Stimulated activated naive B cell treated with anti-CD40 and anti-IgM and Interleukin-4, amounts not matched to agents 10 μg/mL and 1 μg/mL and 100 μg/mL, for 72 hours (primary cell): Measurements from ENCODE around the gene SPDYE3.
A peak's percentile ranks its signal among the peaks of the same experiment; 100 is the strongest.
"Not testable (repeated sequence)": the region's sequence is repeated elsewhere in the genome, so short reads cannot be mapped to it uniquely, and the experiment has no call there.

ENCODE experiments used
- ATAC-seq, 2 donors: fragments of 150-1000 bp; cut with Tn5 transposase; replicated peaks; 2 replicates each; pipeline ENCODE4 v1.10.0; 2021; ENCODE audit warnings: moderate library complexity in 1 of 2
- DNase-seq: peaks from one replicate; pipeline ENCODE4 v3.0.0; 2021
- H3K27ac Mint-ChIP-seq: one replicate; pipeline ENCODE4 v1.8.0; 2022; ENCODE audit warnings: mild to moderate bottlenecking, mixed read lengths
- H3K27me3 Mint-ChIP-seq, 2 donors: one replicate each; pipeline ENCODE4 v1.8.0; 2022; ENCODE audit warnings: mixed read lengths in 2 of 2
- H3K36me3 Mint-ChIP-seq, 2 donors: one replicate each; pipeline ENCODE4 v1.8.0; 2022; ENCODE audit warnings: mixed read lengths in 2 of 2, mild to moderate bottlenecking in 1 of 2
- H3K4me1 Mint-ChIP-seq, 2 donors: one replicate each; pipeline ENCODE4 v1.8.0; 2022; ENCODE audit warnings: mixed read lengths in 2 of 2, mild to moderate bottlenecking in 1 of 2
- H3K4me3 Mint-ChIP-seq, 2 donors: one replicate each; pipeline ENCODE4 v1.8.0; 2022; ENCODE audit warnings: mild to moderate bottlenecking in 2 of 2, mixed read lengths in 2 of 2, moderate library complexity in 1 of 2
- H3K9me3 Mint-ChIP-seq, 2 donors: one replicate each; pipeline ENCODE4 v1.8.0; 2022; ENCODE audit warnings: mixed read lengths in 2 of 2, mild to moderate bottlenecking in 1 of 2

Gene SPDYE3

DNA sequence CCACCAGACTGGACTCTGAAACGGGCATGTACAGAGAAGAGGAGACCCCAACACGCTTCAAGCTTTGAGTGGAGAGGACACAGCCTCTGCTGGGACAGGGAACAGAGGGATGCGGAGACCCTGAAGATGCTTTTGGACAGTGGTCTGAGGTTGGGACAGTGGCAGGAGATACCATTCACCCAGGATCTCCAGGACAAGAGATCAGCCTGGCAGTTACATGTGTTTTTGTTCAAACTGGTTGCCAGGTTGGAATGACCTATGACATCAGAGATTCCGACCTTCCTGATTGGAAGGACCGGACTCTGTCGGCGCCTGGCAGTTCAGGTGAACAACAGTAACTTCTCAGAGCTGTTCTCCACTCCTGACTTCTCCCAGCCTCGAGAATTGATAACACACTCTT, at the start of gene SPDYE3:
SPDYE3 (plus strand) TSS at position 301 of the 400 bp plus-strand sequence. CDS start 184 bp downstream, outside the sequence.
- not testable (repeated sequence) for ATAC-seq, H3K27me3 Mint-ChIP-seq

GRCh38 chr7:100259984-100260383, 47.5 kb upstream of the SPDYE3 start:
- not testable (repeated sequence) for ATAC-seq, H3K27ac Mint-ChIP-seq, H3K27me3 Mint-ChIP-seq, H3K4me3 Mint-ChIP-seq, H3K4me1 Mint-ChIP-seq, H3K36me3 Mint-ChIP-seq, DNase-seq, H3K9me3 Mint-ChIP-seq

More for the DNA sequence above, at the start of gene SPDYE3:
- not testable (repeated sequence) for DNase-seq, H3K9me3 Mint-ChIP-seq, H3K4me1 Mint-ChIP-seq, H3K4me3 Mint-ChIP-seq
- Mint-ChIP-seq H3K27ac (peak within 1 kb of the TSS; percentile 47), H3K36me3 (peaks cover 11 to 13% of the 10 kb centered on the region in 2 donors)

- not testable (repeated sequence) for H3K4me3 Mint-ChIP-seq, H3K36me3 Mint-ChIP-seq
- H3K4me1 Mint-ChIP-seq: peaks cover 9 to 15% of the 10 kb centered on the region in 2 donors
Measured at GRCh38 chr7:100262896-100263295, 44.6 kb upstream of the SPDYE3 start.

GRCh38 chr7:100264223-100264622, 43.3 kb upstream of the SPDYE3 start:
- peaks cover 9 to 15% of the 10 kb centered on the region in 2 donors for H3K4me1 Mint-ChIP-seq
- not testable (repeated sequence) for DNase-seq, H3K9me3 Mint-ChIP-seq, H3K27me3 Mint-ChIP-seq, H3K27ac Mint-ChIP-seq, H3K4me3 Mint-ChIP-seq, ATAC-seq, H3K36me3 Mint-ChIP-seq

More at GRCh38 chr7:100262896-100263295, 44.6 kb upstream of the SPDYE3 start:
- not testable (repeated sequence) for DNase-seq, ATAC-seq, H3K27me3 Mint-ChIP-seq, H3K9me3 Mint-ChIP-seq, H3K27ac Mint-ChIP-seq

GRCh38 chr7:100264669-100265165, 42.8 kb upstream of the SPDYE3 start:
- not testable (repeated sequence) for DNase-seq, H3K9me3 Mint-ChIP-seq, ATAC-seq, H3K4me3 Mint-ChIP-seq, H3K27me3 Mint-ChIP-seq, H3K27ac Mint-ChIP-seq, H3K36me3 Mint-ChIP-seq
- peaks cover 9 to 19% of the 10 kb centered on the region in 2 donors for H3K4me1 Mint-ChIP-seq

- not testable (repeated sequence) for ATAC-seq, H3K36me3 Mint-ChIP-seq, H3K9me3 Mint-ChIP-seq, H3K4me3 Mint-ChIP-seq, DNase-seq, H3K27me3 Mint-ChIP-seq, H3K27ac Mint-ChIP-seq
- peaks cover 14 to 30% of the 10 kb centered on the region in 2 donors for H3K4me1 Mint-ChIP-seq
Measured at GRCh38 chr7:100265851-100266250, 41.7 kb upstream of the SPDYE3 start.

GRCh38 chr7:100266576-100267354, 40.7 kb upstream of the SPDYE3 start:
- no peaks in the 10 kb centered on the region for H3K27me3 Mint-ChIP-seq
- H3K9me3 Mint-ChIP-seq: no peaks in the 10 kb centered on the region
- H3K4me3 Mint-ChIP-seq: no peak overlapping the region
- H3K27ac Mint-ChIP-seq: peak overlapping the region; percentile 66
- DNase-seq: no peak
- ATAC-seq: peak; percentile 19 to 36
- H3K4me1 Mint-ChIP-seq: peaks cover 19 to 35% of the 10 kb centered on the region in 2 donors
- peaks cover 0 to 6% of the 10 kb centered on the region in 2 donors for H3K36me3 Mint-ChIP-seq

DNA sequence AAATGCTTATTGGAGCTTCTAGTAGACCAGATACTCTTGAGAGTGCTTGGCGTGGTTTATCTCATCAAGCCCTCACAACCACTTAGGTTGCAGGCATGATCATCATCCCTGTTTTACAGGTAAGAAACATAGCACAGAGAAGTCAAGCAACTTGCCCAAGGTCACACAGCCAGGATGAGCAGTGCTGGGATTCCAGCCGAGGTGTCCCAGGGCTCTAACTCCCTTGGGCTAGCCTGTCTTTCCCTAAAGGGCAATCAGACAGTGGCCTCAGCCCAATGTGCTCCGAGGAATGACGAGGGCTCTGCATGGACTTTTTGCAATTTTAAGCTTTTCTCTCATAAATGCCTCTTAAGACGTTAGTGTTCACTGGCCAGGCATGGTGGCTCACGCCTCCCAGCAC, 39.9 kb upstream of the SPDYE3 start:
- no peak for DNase-seq
- no peak overlapping the region for H3K4me3 Mint-ChIP-seq
- H3K27me3 Mint-ChIP-seq: no peaks in the 10 kb centered on the region
- no peak for ATAC-seq
- H3K36me3 Mint-ChIP-seq: no peaks in the 10 kb centered on the region
- no peaks in the 10 kb centered on the region for H3K9me3 Mint-ChIP-seq
- H3K27ac Mint-ChIP-seq: no peak overlapping the region
- peaks cover 20 to 42% of the 10 kb centered on the region in 2 donors for H3K4me1 Mint-ChIP-seq

DNA sequence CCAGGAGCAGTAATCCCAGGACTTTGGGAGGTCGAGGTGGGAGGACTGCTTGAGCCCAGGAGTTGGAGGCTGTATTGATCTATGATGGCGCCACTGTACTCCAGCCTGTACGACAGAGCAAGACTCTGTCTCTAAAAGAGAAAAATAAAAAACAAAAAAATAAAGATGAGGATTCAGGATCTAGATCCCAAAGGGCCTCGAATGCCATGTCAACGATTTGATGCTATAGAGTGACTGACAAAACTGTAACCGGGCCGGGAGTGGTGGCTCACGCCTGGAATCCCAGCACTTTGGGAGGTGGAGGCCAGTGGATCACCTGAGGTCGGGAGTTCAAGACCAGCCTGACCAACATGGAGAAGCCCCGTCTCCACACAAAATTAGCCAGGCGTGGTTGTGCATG, 38.6 kb upstream of the SPDYE3 start:
- H3K9me3 Mint-ChIP-seq, H3K36me3 Mint-ChIP-seq, H3K4me3 Mint-ChIP-seq, DNase-seq, ATAC-seq, H3K27ac Mint-ChIP-seq, H3K27me3 Mint-ChIP-seq: not testable (repeated sequence)
- peaks cover 20 to 44% of the 10 kb centered on the region in 2 donors for H3K4me1 Mint-ChIP-seq

DNA sequence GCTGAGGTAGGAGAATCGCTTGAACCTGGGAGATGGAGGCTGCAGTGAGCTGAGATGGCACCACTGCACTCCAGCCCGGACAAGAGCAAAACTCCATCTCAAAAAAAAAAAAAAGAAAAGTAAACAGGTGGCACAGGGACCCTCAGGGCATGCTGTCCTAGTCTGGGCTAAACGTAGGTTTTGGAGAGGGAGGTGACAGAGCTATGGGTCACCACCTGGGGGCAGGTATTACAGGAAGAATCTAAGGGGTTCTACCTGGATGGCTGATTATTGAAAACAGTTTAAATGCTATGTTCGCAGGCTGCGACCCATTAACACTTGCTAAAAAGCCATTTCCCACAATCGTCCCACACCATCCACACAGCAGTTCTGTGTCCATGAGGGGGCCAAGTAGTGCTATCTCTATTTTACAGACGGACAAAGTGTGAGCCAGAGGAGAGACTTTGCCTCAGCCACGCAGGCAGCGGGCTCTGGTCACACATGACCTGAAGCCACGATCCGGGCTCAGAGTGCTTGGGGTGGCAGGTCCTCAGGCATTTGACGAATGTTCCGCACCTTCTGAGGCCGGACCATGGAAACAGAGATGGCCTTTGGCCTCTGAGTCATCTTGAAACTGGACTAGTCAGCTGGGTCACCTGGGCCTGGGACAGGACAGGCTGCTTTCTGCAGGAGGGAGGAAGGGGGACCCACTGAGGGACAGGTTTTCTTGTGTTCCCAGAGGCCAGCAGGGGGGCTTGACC, 38.0 kb upstream of the SPDYE3 start:
- H3K27me3 Mint-ChIP-seq, H3K9me3 Mint-ChIP-seq, DNase-seq, H3K36me3 Mint-ChIP-seq, ATAC-seq, H3K27ac Mint-ChIP-seq: not testable (repeated sequence)
- H3K4me1 Mint-ChIP-seq: peaks cover 20 to 44% of the 10 kb centered on the region in 2 donors
- H3K4me3 Mint-ChIP-seq: peak overlapping the region in 1 of 2 donors; percentile 16

GRCh38 chr7:100270046-100270918, 37.2 kb upstream of the SPDYE3 start:
- ATAC-seq, H3K27ac Mint-ChIP-seq, H3K27me3 Mint-ChIP-seq, H3K9me3 Mint-ChIP-seq, DNase-seq, H3K36me3 Mint-ChIP-seq: not testable (repeated sequence)
- H3K4me1 Mint-ChIP-seq: peaks cover 23 to 50% of the 10 kb centered on the region in 2 donors
- peak overlapping the region; percentile 72 to 81 for H3K4me3 Mint-ChIP-seq

- not testable (repeated sequence) for DNase-seq, H3K27me3 Mint-ChIP-seq, H3K9me3 Mint-ChIP-seq, H3K36me3 Mint-ChIP-seq, ATAC-seq
- H3K27ac Mint-ChIP-seq: peak overlapping the region; percentile 65
- peaks cover 23 to 47% of the 10 kb centered on the region in 2 donors for H3K4me1 Mint-ChIP-seq
- peak overlapping the region; percentile 72 to 81 for H3K4me3 Mint-ChIP-seq
Measured at GRCh38 chr7:100270941-100271593, 36.4 kb upstream of the SPDYE3 start.

GRCh38 chr7:100271716-100272537, 35.6 kb upstream of the SPDYE3 start:
- DNase-seq: peak; percentile 94
- no peaks in the 10 kb centered on the region for H3K27me3 Mint-ChIP-seq
- peak overlapping the region; percentile 91 for H3K27ac Mint-ChIP-seq
- no peaks in the 10 kb centered on the region for H3K9me3 Mint-ChIP-seq
- H3K4me1 Mint-ChIP-seq: peaks cover 17 to 39% of the 10 kb centered on the region in 2 donors
- peak overlapping the region; percentile 81 to 84 for H3K4me3 Mint-ChIP-seq
- no peaks in the 10 kb centered on the region for H3K36me3 Mint-ChIP-seq
- ATAC-seq: peak; percentile 95 to 97
